Activated T-cell treated with anti-CD3 and anti-CD28 coated beads, Interleukin-2, amount 50 U/mL, for 72 hours (primary cell): ENCODE data around the gene ZDHHC18. TPM values are rescaled to one million over a fixed set of nuclear protein-coding genes. Genes with fewer than 3 reads are reported as not detected.
A peak's percentile ranks its signal among the peaks of the same experiment; 100 is the strongest.

ENCODE experiments used
- ATAC-seq, 2 donors: fragments of 150-1000 bp; cut with Tn5 transposase; replicated peaks in 1 of 2; 2 replicates each; pipeline ENCODE4 v1.10.0; 2021; ENCODE audit warnings: moderate library complexity in 2 of 2, mild to moderate bottlenecking in 1 of 2
- DNase-seq, 2 donors: peaks; one replicate each; pipeline ENCODE4 v3.0.0; 2021 to 2022; ENCODE audit warnings: mixed read lengths in 1 of 2
- H3K27ac Mint-ChIP-seq: one replicate; pipeline ENCODE4 v1.8.0; 2022; ENCODE audit warnings: mild to moderate bottlenecking, moderate library complexity, mixed read lengths
- H3K27me3 Mint-ChIP-seq: one replicate; pipeline ENCODE4 v1.8.0; 2022; ENCODE audit warnings: low read depth, mixed read lengths
- H3K36me3 Mint-ChIP-seq, 2 donors: one replicate each; pipeline ENCODE4 v1.8.0; 2022; ENCODE audit warnings: mixed read lengths in 2 of 2, mild to moderate bottlenecking in 1 of 2; ENCODE audit not compliant: insufficient read depth in 2 of 2
- H3K4me1 Mint-ChIP-seq: one replicate; pipeline ENCODE4 v1.8.0; 2022; ENCODE audit warnings: low read depth, mixed read lengths
- H3K4me3 Mint-ChIP-seq, 2 donors: one replicate each; pipeline ENCODE4 v1.8.0; 2022; ENCODE audit warnings: mild to moderate bottlenecking in 2 of 2, mixed read lengths in 2 of 2, moderate library complexity in 2 of 2
- H3K9me3 Mint-ChIP-seq, 2 donors: one replicate each; pipeline ENCODE4 v1.8.0; 2022; ENCODE audit warnings: mixed read lengths in 2 of 2
- total RNA-seq, 2 donors: library from RNA; stranded (reverse); gene quantifications; one replicate each; pipeline ENCODE4 v1.2.3, GENCODE V29; 2022

Gene ZDHHC18
- total RNA-seq, 2 donors from 2014 or later = 64.4 to 80.2 TPM

DNA sequence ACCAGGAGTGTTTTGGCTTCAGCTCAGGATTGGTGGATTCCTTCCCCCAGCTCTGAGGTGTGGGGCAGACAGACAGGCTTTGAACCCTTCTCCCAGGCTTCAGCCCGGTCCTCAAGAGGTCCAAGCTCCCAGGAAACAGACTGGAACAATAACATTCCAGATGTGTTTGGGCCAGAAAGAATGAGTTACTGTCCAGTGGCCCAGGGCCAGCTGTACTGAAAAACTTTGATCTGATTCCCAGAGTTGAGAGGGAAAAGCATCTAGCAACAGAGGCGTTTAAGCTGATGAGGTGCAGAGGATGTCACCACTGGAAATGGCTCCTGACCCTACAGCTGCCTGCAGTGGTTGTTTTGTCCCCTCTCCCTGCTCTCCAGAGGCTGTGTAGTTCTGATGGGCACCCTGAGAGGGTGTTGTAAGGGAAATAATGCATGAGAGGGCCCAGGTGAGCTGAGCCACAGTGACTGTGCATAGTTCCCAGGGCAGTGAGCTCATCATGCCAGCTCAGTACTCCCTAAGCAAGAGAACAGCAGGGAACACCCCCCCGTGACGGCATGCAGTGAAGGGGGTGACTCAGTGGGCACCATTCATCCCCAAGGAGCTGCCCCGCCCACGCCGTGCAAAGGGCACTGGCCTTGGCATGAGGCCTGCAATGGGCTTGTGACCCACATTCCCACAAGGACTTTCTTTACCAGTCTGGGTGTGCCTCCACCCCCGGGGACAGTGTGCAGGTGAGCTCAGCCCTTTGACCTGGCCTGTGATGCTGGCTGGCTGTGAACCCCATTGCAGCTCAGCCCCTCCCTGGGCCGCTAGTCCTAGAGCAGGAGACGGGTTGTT lies 22.7 kb downstream of the ZDHHC18 start:
- Mint-ChIP-seq H3K36me3 (peaks cover 17 to 34% of the 10 kb centered on the region in 2 donors), H3K4me1 (no peaks in the 10 kb centered on the region), H3K27ac (no peak overlapping the region), H3K9me3 (no peaks in the 10 kb centered on the region), H3K27me3 (no peaks in the 10 kb centered on the region), H3K4me3 (no peak overlapping the region)
- no peak for DNase-seq
- no peak for ATAC-seq

DNA sequence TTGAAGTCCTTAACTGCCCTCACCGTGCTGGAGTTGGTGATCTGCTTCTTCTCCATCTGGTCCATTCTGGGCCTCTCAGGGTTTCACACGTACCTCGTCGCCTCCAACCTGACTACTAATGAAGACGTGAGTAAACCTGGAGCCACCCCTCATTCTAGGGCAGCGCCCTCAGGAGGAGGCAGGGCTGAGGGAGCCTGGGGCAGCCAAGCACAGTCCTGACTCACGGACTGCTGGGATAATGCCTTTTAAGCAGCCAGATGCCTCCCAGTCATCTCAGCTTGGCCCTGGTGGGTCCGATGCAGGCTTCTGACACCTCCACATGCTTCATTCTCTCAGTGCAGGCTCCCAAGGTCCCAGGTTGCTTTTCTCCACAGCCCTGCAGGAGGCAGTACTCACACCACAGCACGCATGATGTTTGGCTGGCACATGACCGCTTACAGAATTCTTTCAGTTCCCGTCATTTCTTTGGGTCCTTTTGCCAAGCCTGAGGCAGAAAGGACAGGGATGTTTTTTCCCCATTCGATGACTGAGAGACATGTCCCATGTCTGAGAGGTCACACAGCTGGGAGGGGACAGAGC lies 24.7 kb downstream of the ZDHHC18 start:
- Mint-ChIP-seq H3K27me3 (no peaks in the 10 kb centered on the region), H3K9me3 (no peaks in the 10 kb centered on the region), H3K36me3 (peaks cover 17 to 27% of the 10 kb centered on the region in 2 donors), H3K4me1 (no peaks in the 10 kb centered on the region), H3K27ac (no peak overlapping the region), H3K4me3 (no peak overlapping the region)
- DNase-seq = no peak
- no peak for ATAC-seq

DNA sequence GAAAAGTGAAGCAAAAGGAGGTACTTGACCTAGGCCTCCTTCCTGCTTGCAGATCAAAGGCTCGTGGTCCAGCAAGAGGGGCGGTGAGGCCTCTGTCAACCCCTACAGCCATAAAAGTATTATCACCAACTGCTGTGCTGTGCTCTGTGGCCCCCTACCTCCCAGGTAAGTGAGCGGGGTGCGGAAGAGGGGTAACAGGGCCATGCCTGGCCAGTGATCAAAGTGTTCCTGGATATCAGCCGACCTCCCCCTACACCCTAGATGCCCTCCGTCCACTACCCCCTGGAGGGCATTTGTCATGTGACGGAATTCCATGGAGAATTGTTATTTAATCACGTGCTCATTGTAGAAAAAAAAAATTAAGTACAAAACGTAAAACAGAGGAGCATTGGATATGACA lies 26.2 kb downstream of the ZDHHC18 start:
- DNase-seq (no peak), ATAC-seq (no peak)
- no peaks in the 10 kb centered on the region for H3K4me1 Mint-ChIP-seq
- H3K36me3 Mint-ChIP-seq = peaks cover 11 to 20% of the 10 kb centered on the region in 2 donors
- H3K4me3 Mint-ChIP-seq = no peak overlapping the region
- H3K27me3 Mint-ChIP-seq = no peaks in the 10 kb centered on the region
- H3K27ac Mint-ChIP-seq = no peak overlapping the region
- no peaks in the 10 kb centered on the region for H3K9me3 Mint-ChIP-seq

DNA sequence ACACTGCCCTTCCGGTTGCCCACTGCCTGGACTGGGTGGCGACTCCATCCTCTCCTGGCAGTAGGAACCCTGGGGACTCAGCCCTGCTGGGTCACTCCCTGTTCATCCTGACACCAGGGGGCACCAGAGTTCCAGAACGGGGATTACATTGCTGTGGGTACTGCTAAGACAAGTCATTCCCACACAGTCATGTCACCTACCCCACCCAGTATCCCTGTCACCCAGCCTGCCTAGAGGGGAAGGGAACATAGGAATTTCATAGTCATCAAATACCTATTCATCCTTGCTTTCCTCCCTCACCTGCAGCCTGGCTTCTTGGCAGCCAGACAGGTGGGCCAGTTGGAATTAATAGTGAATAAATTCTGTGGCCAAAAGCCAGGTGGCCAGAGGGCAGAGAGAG lies 26.7 kb downstream of the ZDHHC18 start:
- DNase-seq (peak; percentile 74 to 77), ATAC-seq (peak; percentile 71 to 77)
- peaks cover 9 to 19% of the 10 kb centered on the region in 2 donors for H3K36me3 Mint-ChIP-seq
- no peak overlapping the region for H3K4me3 Mint-ChIP-seq
- H3K9me3 Mint-ChIP-seq = no peaks in the 10 kb centered on the region
- H3K27ac Mint-ChIP-seq = no peak overlapping the region
- no peaks in the 10 kb centered on the region for H3K27me3 Mint-ChIP-seq
- no peaks in the 10 kb centered on the region for H3K4me1 Mint-ChIP-seq

DNA sequence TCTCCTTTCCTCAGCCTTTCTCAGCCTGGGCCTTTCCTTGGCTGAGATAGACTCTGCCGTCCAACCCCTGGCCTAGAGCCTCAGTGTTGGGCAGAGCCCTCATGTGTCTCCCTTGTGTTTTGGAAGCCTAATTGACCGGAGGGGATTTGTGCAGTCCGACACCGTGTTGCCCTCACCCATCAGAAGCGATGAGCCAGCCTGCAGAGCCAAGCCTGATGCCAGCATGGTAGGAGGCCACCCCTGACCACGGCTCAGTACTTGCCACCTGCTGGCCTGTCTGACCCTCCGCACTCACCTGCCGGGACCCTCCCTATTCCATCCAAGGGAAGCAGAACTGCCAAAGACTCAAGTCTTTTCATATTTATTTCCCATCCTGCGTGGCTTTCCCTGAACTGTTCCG lies 27.1 kb downstream of the ZDHHC18 start:
- no peak overlapping the region for H3K4me3 Mint-ChIP-seq
- peaks cover 7 to 16% of the 10 kb centered on the region in 2 donors for H3K36me3 Mint-ChIP-seq
- H3K9me3 Mint-ChIP-seq = no peaks in the 10 kb centered on the region
- H3K27ac Mint-ChIP-seq = no peak overlapping the region
- no peak for DNase-seq
- H3K4me1 Mint-ChIP-seq = no peaks in the 10 kb centered on the region
- no peak for ATAC-seq
- H3K27me3 Mint-ChIP-seq = no peaks in the 10 kb centered on the region

DNA sequence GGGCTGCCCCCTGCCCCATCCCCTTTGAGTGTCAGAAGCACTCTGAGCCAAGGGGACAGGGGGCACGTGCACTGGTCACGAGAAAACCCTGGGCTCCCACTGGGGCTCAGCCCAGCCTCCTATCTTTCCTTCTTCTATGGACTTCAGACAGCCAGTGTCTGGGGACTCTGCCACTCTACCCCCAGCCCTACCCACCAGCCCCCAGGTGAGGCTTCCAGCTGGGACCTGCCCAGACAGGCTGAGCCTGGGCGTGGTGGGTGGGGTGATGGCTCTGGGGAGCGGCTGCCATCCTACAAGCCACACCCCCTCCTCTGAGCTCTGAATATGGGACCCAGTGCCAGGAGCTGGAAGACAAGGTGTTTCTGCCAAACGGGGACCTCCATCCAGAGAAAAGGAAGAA lies 28.4 kb downstream of the ZDHHC18 start:
- peaks cover 7 to 16% of the 10 kb centered on the region in 2 donors for H3K36me3 Mint-ChIP-seq
- H3K4me1 Mint-ChIP-seq = no peaks in the 10 kb centered on the region
- no peaks in the 10 kb centered on the region for H3K27me3 Mint-ChIP-seq
- H3K4me3 Mint-ChIP-seq = no peak overlapping the region
- H3K9me3 Mint-ChIP-seq = no peaks in the 10 kb centered on the region
- H3K27ac Mint-ChIP-seq = no peak overlapping the region
- DNase-seq = no peak
- no peak for ATAC-seq

DNA sequence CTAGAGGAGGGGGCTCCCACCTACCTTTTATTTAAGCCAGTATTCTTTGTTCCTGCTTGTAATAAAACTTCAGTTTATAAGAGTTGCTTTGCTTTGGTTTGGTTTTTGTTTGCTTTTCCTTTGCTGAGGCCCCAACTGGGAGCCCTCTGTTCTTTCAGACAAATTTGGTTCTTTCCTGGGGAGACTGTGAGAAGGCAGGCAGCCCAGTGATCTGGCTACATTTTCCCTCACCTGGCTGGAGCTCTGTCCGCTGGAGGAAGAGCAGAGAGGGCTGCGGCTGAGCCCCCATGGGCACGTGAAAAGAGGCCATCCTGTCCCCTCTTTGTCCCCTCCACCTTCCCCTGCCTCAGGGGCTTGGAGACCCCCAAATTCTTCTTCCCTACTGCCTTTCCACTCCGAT lies 29.1 kb downstream of the ZDHHC18 start:
- DNase-seq (no peak), ATAC-seq (no peak)
- Mint-ChIP-seq H3K4me1 (no peaks in the 10 kb centered on the region), H3K27me3 (no peaks in the 10 kb centered on the region), H3K36me3 (peaks cover 7 to 16% of the 10 kb centered on the region in 2 donors), H3K9me3 (no peaks in the 10 kb centered on the region), H3K27ac (no peak overlapping the region), H3K4me3 (no peak overlapping the region)

DNA sequence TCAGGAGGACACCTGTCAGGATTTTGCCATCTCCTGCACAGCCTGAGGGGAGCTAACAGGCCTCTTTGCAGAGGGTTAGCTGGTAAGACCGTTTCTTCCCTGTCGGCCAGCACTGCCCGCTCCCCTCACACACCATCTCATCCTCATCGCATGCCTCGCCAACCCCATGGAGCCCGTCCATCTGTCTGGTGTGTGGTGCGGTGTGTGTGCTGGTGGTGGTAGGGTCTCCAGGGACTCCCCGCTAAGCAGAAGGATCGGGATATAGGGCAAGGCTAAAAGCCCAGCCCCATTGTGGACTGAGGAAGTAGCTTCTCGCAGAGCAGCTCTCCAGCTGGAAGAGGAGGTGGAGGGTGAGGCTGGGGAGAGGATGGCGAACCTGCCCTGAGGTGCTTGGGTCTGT lies 29.7 kb downstream of the ZDHHC18 start:
- H3K27ac Mint-ChIP-seq = no peak overlapping the region
- H3K4me1 Mint-ChIP-seq = peaks cover under 1% of the 10 kb centered on the region
- no peaks in the 10 kb centered on the region for H3K9me3 Mint-ChIP-seq
- H3K36me3 Mint-ChIP-seq = peaks cover 7 to 16% of the 10 kb centered on the region in 2 donors
- DNase-seq = no peak
- H3K4me3 Mint-ChIP-seq = no peak overlapping the region
- ATAC-seq = no peak
- H3K27me3 Mint-ChIP-seq = no peaks in the 10 kb centered on the region

DNA sequence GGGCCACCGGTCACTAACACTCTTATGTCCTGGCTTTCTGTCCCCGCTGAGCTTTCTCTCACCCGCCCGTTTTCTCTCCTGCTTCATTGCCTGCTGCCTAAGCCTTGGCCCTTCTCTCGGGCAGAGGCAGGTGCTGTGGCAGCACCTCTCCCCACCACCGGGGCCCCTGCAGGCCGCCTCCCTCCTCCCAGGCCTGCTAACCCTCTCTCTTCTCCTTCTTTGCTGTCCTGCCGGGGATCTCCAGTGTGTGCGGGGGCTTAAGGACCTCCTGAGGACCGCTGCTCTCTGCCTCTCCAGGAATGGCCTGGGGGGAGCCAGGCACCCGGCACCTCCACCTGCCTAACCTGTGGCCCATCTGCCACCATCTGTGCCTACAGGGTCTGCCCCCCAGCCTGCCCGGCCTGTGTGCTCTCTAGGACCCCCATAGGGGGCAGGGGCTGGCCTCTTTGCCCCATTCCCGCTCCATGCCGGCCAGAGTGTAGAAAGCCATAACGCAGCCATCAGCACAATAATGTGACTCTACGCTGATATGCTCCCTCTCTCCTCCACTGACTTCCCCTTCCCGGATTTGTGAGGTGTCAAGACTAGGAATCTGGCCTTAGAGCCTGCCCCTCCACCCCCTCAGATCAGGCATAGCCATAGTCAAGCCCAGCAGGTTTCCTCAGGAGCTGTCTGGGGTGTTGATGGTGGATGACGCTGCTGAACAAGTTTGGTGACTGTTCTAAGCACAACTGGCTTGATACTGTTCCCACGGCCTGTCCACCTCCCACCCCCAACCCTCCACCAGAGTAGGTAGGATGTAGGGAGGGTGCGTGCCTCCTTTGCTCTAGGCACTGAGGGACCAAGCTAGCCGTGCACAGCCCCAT lies 30.3 kb downstream of the ZDHHC18 start:
- ATAC-seq (no peak), DNase-seq (no peak)
- Mint-ChIP-seq H3K9me3 (no peaks in the 10 kb centered on the region), H3K27ac (no peak overlapping the region), H3K36me3 (peaks cover 4 to 10% of the 10 kb centered on the region in 2 donors), H3K4me1 (peaks cover 7% of the 10 kb centered on the region), H3K27me3 (no peaks in the 10 kb centered on the region), H3K4me3 (no peak overlapping the region)

DNA sequence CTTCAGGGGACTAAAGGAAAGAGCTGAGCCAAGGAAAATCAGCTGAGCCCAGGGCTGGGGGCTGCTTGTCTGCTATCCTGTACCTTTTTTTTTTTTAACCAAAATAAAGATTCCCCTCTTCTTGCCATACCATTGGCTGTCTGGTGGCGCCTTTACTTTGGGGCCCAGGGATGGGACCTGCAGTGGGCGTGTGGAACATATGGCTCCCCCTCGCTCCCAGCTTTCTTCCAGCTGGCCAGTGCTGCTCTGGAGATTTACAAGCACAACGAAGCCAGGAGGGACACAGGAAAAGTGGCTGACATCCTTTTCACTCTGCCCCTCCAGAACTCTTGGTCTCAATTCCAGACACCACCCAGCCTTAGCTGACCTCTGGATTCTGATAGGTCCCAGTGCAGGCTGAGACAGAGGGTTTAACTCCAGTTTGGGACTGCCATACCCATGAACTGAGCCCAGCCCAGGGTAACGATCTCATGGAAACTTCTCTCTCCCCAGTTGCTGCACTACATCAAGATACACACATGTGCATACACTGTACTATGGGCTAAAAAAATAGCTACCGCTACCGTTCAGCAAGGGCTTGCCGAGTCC lies 31.1 kb downstream of the ZDHHC18 start:
- H3K36me3 Mint-ChIP-seq = peaks cover 2 to 3% of the 10 kb centered on the region in 2 donors
- no peak overlapping the region for H3K27ac Mint-ChIP-seq
- H3K9me3 Mint-ChIP-seq = no peaks in the 10 kb centered on the region
- H3K4me3 Mint-ChIP-seq = no peak overlapping the region
- peaks cover 7% of the 10 kb centered on the region for H3K4me1 Mint-ChIP-seq
- DNase-seq (no peak), ATAC-seq (no peak)
- no peaks in the 10 kb centered on the region for H3K27me3 Mint-ChIP-seq

DNA sequence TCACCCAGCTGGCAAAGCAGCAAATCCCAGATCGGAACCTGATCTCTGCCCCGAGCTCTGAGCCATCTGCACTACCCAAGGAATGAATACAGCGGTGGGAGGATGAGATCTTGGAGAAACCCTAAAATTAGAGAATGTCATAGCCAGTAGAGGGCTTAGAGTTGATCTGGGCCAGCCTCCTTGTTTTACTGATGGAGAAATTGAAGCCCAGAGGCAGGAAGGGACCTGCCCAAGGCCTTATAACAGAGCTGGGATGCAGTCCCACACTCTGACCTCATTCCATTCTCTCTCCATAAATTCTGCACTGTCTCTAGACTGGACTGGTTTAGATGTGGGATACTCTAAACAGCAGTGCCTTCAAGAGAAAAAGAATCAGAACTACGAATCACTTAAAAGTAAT lies 31.7 kb downstream of the ZDHHC18 start:
- peaks cover 13% of the 10 kb centered on the region for H3K4me1 Mint-ChIP-seq

DNA sequence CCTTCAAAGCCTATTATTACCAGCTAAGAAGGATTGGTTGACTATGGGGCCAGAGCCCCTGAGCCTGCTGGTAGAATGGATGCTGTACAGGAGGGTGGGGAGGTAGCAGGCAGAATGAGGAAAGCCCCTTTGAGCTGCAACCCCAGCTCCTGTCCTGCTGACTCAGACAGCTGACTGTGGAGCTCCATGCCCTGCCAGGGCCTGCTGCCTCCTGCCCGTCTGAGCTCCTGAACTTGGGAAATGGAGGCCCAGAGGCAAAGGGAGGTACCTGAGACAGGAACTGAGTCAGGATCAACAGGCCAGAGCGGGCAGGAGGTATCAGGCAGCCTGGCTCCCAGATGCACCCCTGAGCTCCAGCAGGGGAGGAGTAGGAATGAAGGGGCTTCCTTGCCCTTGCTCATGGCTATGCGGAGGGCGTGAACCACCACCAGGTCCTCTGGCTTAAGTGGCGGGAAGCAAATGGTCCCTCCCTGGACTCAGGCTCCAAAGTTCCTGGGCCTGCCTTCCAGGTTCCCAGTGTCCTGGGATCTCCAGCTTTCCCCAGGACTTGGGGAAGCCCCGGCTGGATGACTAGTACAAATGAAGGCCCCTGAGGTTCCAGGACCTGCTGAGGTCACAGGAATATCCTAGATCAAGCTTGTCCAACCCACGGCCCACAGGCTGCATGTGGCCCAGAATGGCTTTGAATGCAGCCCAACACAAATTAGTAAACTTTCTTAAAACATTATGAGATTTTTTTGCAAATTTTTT lies 32.6 kb downstream of the ZDHHC18 start:
- Mint-ChIP-seq H3K27me3 (no peaks in the 10 kb centered on the region), H3K4me3 (no peak overlapping the region), H3K27ac (no peak overlapping the region), H3K36me3 (no peaks in the 10 kb centered on the region), H3K4me1 (peaks cover 20% of the 10 kb centered on the region), H3K9me3 (no peaks in the 10 kb centered on the region)
- no peak for DNase-seq
- no peak for ATAC-seq

More for the DNA sequence above, 31.7 kb downstream of the ZDHHC18 start:
- no peaks in the 10 kb centered on the region for H3K9me3 Mint-ChIP-seq
- H3K27ac Mint-ChIP-seq = no peak overlapping the region
- H3K4me3 Mint-ChIP-seq = no peak overlapping the region
- DNase-seq = no peak
- no peak for ATAC-seq
- H3K36me3 Mint-ChIP-seq = peaks cover under 1 to 2% of the 10 kb centered on the region in 2 donors
- H3K27me3 Mint-ChIP-seq = no peaks in the 10 kb centered on the region
